Measurements from ENCODE around the gene CYREN. TPM values are rescaled to one million over a fixed set of nuclear protein-coding genes. Genes with fewer than 3 reads are reported as not detected.

CYREN gene
- polyA plus RNA-seq, 1 donor (not counting 4 experiments of a cell fraction or from before 2014, with no cell fraction given): 41.7 TPM

GRCh38 chr7:135181929-135182678 is 11.6 kb upstream of the CYREN start:
- DNase-seq (ENCODE audit: low read depth, low spot score): no peak
- H3K36me3 ChIP-seq (ENCODE audit: control insufficient read depth in 2 of 2, extremely low read depth in 1 of 2, insufficient read depth in 2 of 2, low read length in 2 of 2): peaks cover 22 to 35% of the 10 kb centered on the region in 2 experiments
- dilution Hi-C loops (cut with MboI; ENCODE audit: extremely low pct_ligation_motif_present, low sequenced_read_pairs): no loop called here
- H3K27ac ChIP-seq (ENCODE audit: control insufficient read depth, insufficient read depth, low read length): no peak overlapping the region
- H4K20me1 ChIP-seq (ENCODE audit: control insufficient read depth, extremely low read depth, insufficient read depth, low read length): no peaks in the 10 kb centered on the region
- peaks cover 25% of the 10 kb centered on the region for H3K9me3 ChIP-seq (ENCODE audit: control insufficient read depth, low read depth, low read length)
- H3K79me2 ChIP-seq (ENCODE audit: control insufficient read depth, insufficient read depth, low read length): peaks cover 3% of the 10 kb centered on the region
- H3K4me2 ChIP-seq (ENCODE audit: control insufficient read depth, extremely low read depth, insufficient read depth, low read depth, low read length): no peak overlapping the region
- no peaks in the 10 kb centered on the region for H3K27me3 ChIP-seq (ENCODE audit: control insufficient read depth, extremely low read depth, insufficient read depth, low read length)
- peaks cover 16% of the 10 kb centered on the region for H3K4me1 ChIP-seq (ENCODE audit: control insufficient read depth, extremely low read depth, insufficient read depth, low read length)
- no peaks in the 10 kb centered on the region for H3K9me1 ChIP-seq (ENCODE audit: control insufficient read depth, extremely low read depth, insufficient read depth, low read length)
- H3K9ac ChIP-seq (ENCODE audit: control insufficient read depth, extremely low read depth, insufficient read depth, low read length): no peak overlapping the region
- TF ChIP-seq CTCF (optimal IDR thresholded peaks at IDR 0.05 in 1 of 3, IDR thresholded peaks at IDR 0.05 in 1 of 3, conservative IDR thresholded peaks at IDR 0.05 in 1 of 3; ENCODE audit: extremely low read depth in 1 of 3, insufficient read depth in 2 of 3, low read length in 3 of 3): no peak
- TF ChIP-seq EZH2 (IDR thresholded peaks at IDR 0.05; ENCODE audit: low read length): no peak
- H2AFZ ChIP-seq (ENCODE audit: control insufficient read depth, low read length): no peak overlapping the region
- no peak overlapping the region for H3K4me3 ChIP-seq (ENCODE audit: control insufficient read depth in 2 of 3, extremely low read depth in 1 of 3, insufficient read depth in 2 of 3, low read depth in 1 of 3, low read length in 3 of 3)
- FAIRE-seq: no peak

DNA sequence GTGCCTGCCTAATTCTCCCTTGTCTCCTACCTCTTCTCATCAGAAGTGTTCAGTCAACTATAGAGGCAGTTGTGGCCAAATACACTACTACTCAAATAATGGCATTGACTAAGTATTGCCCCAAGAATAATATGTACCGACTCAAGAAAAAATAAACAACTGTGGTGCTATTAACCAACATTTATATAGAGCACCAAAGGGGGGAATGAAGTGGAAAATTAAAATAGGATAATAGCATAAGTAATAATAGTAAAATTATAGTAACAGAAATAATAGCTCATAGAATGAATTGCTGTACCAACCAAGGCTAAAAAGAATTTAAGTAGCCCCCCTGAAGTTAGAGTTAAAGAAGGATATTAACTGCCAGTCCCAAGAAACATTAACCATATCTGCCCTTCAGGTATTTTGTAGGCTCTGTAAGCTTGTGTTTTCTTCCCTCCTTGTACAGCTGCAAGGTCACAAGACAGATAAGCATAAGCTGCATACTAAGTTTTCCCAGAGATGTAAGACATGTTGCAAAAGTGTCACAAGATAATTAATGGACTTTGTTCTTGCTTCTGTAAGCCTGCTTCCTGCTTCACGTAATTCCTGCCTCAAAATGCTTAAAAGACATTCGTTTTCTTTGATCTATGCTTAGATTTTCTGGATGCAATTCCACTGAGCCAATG is 10.9 kb upstream of the CYREN start:
- Histone ChIP-seq H3K9me1 (ENCODE audit: control insufficient read depth, extremely low read depth, insufficient read depth, low read length) (no peaks in the 10 kb centered on the region), H3K4me3 (ENCODE audit: control insufficient read depth in 2 of 3, extremely low read depth in 1 of 3, insufficient read depth in 2 of 3, low read depth in 1 of 3, low read length in 3 of 3) (no peak overlapping the region), H2AFZ (ENCODE audit: control insufficient read depth, low read length) (no peak overlapping the region), H3K4me1 (ENCODE audit: control insufficient read depth, extremely low read depth, insufficient read depth, low read length) (peaks cover 21% of the 10 kb centered on the region), H3K4me2 (ENCODE audit: control insufficient read depth, extremely low read depth, insufficient read depth, low read depth, low read length) (no peak overlapping the region), H3K9me3 (ENCODE audit: control insufficient read depth, low read depth, low read length) (peaks cover 25% of the 10 kb centered on the region), H3K27me3 (ENCODE audit: control insufficient read depth, extremely low read depth, insufficient read depth, low read length) (no peaks in the 10 kb centered on the region), H3K36me3 (ENCODE audit: control insufficient read depth in 2 of 2, extremely low read depth in 1 of 2, insufficient read depth in 2 of 2, low read length in 2 of 2) (peaks cover 19 to 29% of the 10 kb centered on the region in 2 experiments), H3K9ac (ENCODE audit: control insufficient read depth, extremely low read depth, insufficient read depth, low read length) (no peak overlapping the region), H3K79me2 (ENCODE audit: control insufficient read depth, insufficient read depth, low read length) (peaks cover 2% of the 10 kb centered on the region), H4K20me1 (ENCODE audit: control insufficient read depth, extremely low read depth, insufficient read depth, low read length) (no peaks in the 10 kb centered on the region), H3K27ac (ENCODE audit: control insufficient read depth, insufficient read depth, low read length) (no peak overlapping the region)
- FAIRE-seq (no peak), DNase-seq (ENCODE audit: low read depth, low spot score) (no peak)
- dilution Hi-C loops (cut with MboI; ENCODE audit: extremely low pct_ligation_motif_present, low sequenced_read_pairs): no loop called here
- TF ChIP-seq EZH2 (IDR thresholded peaks at IDR 0.05; ENCODE audit: low read length) (no peak), CTCF (optimal IDR thresholded peaks at IDR 0.05 in 1 of 3, IDR thresholded peaks at IDR 0.05 in 1 of 3, conservative IDR thresholded peaks at IDR 0.05 in 1 of 3; ENCODE audit: extremely low read depth in 1 of 3, insufficient read depth in 2 of 3, low read length in 3 of 3) (no peak)
